OCI-M1 (cell line): Measurements from ENCODE around the gene POP5.
"Not testable (repeated sequence)": the region's sequence is repeated elsewhere in the genome, so short reads cannot be mapped to it uniquely, and the experiment has no call there.

Source experiments
- DNase-seq: peaks from one replicate; lab custom pipeline; 2025; lab: John Stamatoyannopoulos, UW

Gene POP5

GRCh38 chr12:120538281-120539156, 42.7 kb downstream of the POP5 start:
- no peak for DNase-seq

GRCh38 chr12:120537856-120538220, 43.4 kb downstream of the POP5 start:
- DNase-seq: no peak

- DNase-seq: no peak
These were observed 45.0 kb downstream of the POP5 start for GRCh38 chr12:120536064-120536791.

- peak; percentile 80 for DNase-seq
These were observed 46.2 kb downstream of the POP5 start for GRCh38 chr12:120534703-120535655.

GRCh38 chr12:120534203-120534702, 46.9 kb downstream of the POP5 start, which contains the start of gene RNF10:
Gene RNF10, plus strand, starts transcription at chr12:120534356. Its CDS starts 456 bp downstream, at chr12:120534812.
- DNase-seq: peak; percentile 89

GRCh38 chr12:120532701-120533238, 48.4 kb downstream of the POP5 start:
- peak; percentile 7 for DNase-seq

GRCh38 chr12:120530418-120530761, 50.8 kb downstream of the POP5 start:
- not testable (repeated sequence) for DNase-seq

GRCh38 chr12:120529641-120530417, 51.4 kb downstream of the POP5 start:
- peak; percentile 78 for DNase-seq

- peak; percentile 93 for DNase-seq
These were observed 52.2 kb downstream of the POP5 start, which contains the start of gene COQ5 for GRCh38 chr12:120528861-120529525. Gene COQ5, minus strand, starts transcription at chr12:120529158. Its CDS starts 17 bp downstream, at chr12:120529141.
